ENCODE data around the gene LCE3D. TPM values are rescaled to one million over a fixed set of nuclear protein-coding genes. Genes with fewer than 3 reads are reported as not detected.

Gene LCE3D
- total RNA-seq, 1 donor from 2014 or later, result not detected

Other genes starting within 250 kb of the LCE3D start
- gene FLG2, start 220.5 kb downstream of the LCE3D start, total RNA-seq, result not detected in 2 replicates
- gene CRNN, start 166.3 kb downstream of the LCE3D start, total RNA-seq, result not detected in 2 replicates
- not detected in 2 replicates for gene LCE5A, start 69.7 kb downstream of the LCE3D start, total RNA-seq
- not detected in 2 replicates for gene CRCT1, start 66.0 kb downstream of the LCE3D start, total RNA-seq
- not detected in 2 replicates for gene LCE3E, start 13.7 kb downstream of the LCE3D start, total RNA-seq
- not detected in 2 replicates for gene LCE3C, start 19.7 kb upstream of the LCE3D start, total RNA-seq
- gene LCE3B, start 33.3 kb upstream of the LCE3D start, total RNA-seq, result not detected in 2 replicates
- not detected in 2 replicates for gene LCE3A, start 42.6 kb upstream of the LCE3D start, total RNA-seq
- not detected in 2 replicates for gene LCE2D, start 82.9 kb upstream of the LCE3D start, total RNA-seq
- gene LCE2C, start 94.8 kb upstream of the LCE3D start, total RNA-seq, result not detected in 2 replicates
- gene LCE2B, start 105.6 kb upstream of the LCE3D start, total RNA-seq, result not detected in 2 replicates
- gene LCE2A, start 117.8 kb upstream of the LCE3D start, total RNA-seq, result not detected in 2 replicates
- gene LCE4A, start 127.6 kb upstream of the LCE3D start, total RNA-seq, result not detected in 2 replicates
- not detected in 2 replicates for gene KPRP, start 177.5 kb upstream of the LCE3D start, total RNA-seq
- gene LCE1F, start 194.6 kb upstream of the LCE3D start, total RNA-seq, result not detected in 2 replicates
- gene LCE1E, start 205.7 kb upstream of the LCE3D start, total RNA-seq, result not detected in 2 replicates
- gene LCE1D, start 216.2 kb upstream of the LCE3D start, total RNA-seq, result not detected in 2 replicates
- not detected in 2 replicates for gene LCE1C, start 226.1 kb upstream of the LCE3D start, total RNA-seq
- not detected in 2 replicates for gene LCE1B, start 231.5 kb upstream of the LCE3D start, total RNA-seq
- gene LCE1A, start 247.0 kb upstream of the LCE3D start, total RNA-seq, result not detected in 2 replicates